PC-3 (cell line): ENCODE results near the gene ARHGEF16.

Source experiments
- CTCF ChIP-seq: fragments of 300-600 bp; sonication (generic); conservative IDR thresholded peaks from 2 replicates; pipeline ENCODE4 v1.5.1; 2017; ENCODE audit warnings: antibody characterized with exemption, low read depth, mild to moderate bottlenecking, low read length
- EZH2phosphoT487 ChIP-seq: fragments of 300-600 bp; sonication (generic); IDR thresholded peaks from 2 replicates; pipeline ENCODE4 v1.6.1; 2018; ENCODE audit warnings: mild to moderate bottlenecking, antibody characterized with exemption, low read length, borderline replicate concordance

GRCh38 chr1:3511306-3511705 lies 56.8 kb downstream of the ARHGEF16 start:
- TF ChIP-seq CTCF (no peak), EZH2phosphoT487 (no peak)
